ENCODE data around the gene ARRB2.
"Not testable (repeated sequence)": the region's sequence is repeated elsewhere in the genome, so short reads cannot be mapped to it uniquely, and the experiment has no call there.

Gene ARRB2

GRCh38 chr17:4703330-4703691 lies 7.1 kb upstream of the ARRB2 start:
- no peak for DNase-seq

- not testable (repeated sequence) for DNase-seq
Observed at GRCh38 chr17:4704574-4704907, 5.9 kb upstream of the ARRB2 start.

- DNase-seq = no peak
Observed at GRCh38 chr17:4704991-4705390, 5.4 kb upstream of the ARRB2 start.

GRCh38 chr17:4706121-4706520 lies 4.3 kb upstream of the ARRB2 start:
- no peak for DNase-seq

- peak; percentile 68 for DNase-seq
Observed at GRCh38 chr17:4708436-4708835, 2.0 kb upstream of the ARRB2 start.

- DNase-seq = peak; percentile 68
Observed at GRCh38 chr17:4710693-4711634, 532 bp downstream of the ARRB2 start.

GRCh38 chr17:4711661-4712181 lies 1.3 kb downstream of the ARRB2 start:
- no peak for DNase-seq

GRCh38 chr17:4712526-4712925 lies 2.1 kb downstream of the ARRB2 start:
- DNase-seq = no peak

GRCh38 chr17:4714340-4715062 lies 4.1 kb downstream of the ARRB2 start:
- DNase-seq = not testable (repeated sequence)

- DNase-seq = peak; percentile 77
Observed at GRCh38 chr17:4715063-4715744, 4.8 kb downstream of the ARRB2 start.

GRCh38 chr17:4716081-4716480 lies 5.6 kb downstream of the ARRB2 start:
- DNase-seq = no peak

GRCh38 chr17:4717791-4718190 lies 7.4 kb downstream of the ARRB2 start:
- DNase-seq = no peak

- DNase-seq = no peak
Observed at GRCh38 chr17:4718276-4718675, 7.8 kb downstream of the ARRB2 start.

- no peak for DNase-seq
Observed at GRCh38 chr17:4719146-4719545, 8.7 kb downstream of the ARRB2 start.

GRCh38 chr17:4719684-4720221 lies 9.3 kb downstream of the ARRB2 start:
- no peak for DNase-seq

- no peak for DNase-seq
Observed at GRCh38 chr17:4720787-4721186, 10.4 kb downstream of the ARRB2 start.

GRCh38 chr17:4721203-4722135 lies 11.0 kb downstream of the ARRB2 start:
- no peak for DNase-seq

GRCh38 chr17:4722678-4723240 lies 12.3 kb downstream of the ARRB2 start:
- no peak for DNase-seq

GRCh38 chr17:4724650-4725049 lies 14.2 kb downstream of the ARRB2 start:
- DNase-seq = no peak

- no peak for DNase-seq
Observed at GRCh38 chr17:4725646-4726310, 15.3 kb downstream of the ARRB2 start.

GRCh38 chr17:4728124-4728523 lies 17.7 kb downstream of the ARRB2 start:
- no peak for DNase-seq

All from activated CD8-positive, alpha-beta memory T cell treated with anti-CD3 and anti-CD28 coated beads, Interleukin-2, amount 50 U/mL, for 48 hours (primary cell).